ENCODE data around the gene STK32C. TPM values are rescaled to one million over a fixed set of nuclear protein-coding genes. Genes with fewer than 3 reads are reported as not detected.

Gene STK32C
- polyA plus RNA-seq, 1 donor from 2014 or later, result 23.2 TPM

GRCh38 chr10:132209978-132210530 is 97.7 kb downstream of the STK32C start:
- Histone ChIP-seq H3K27ac (ENCODE audit: low read length) (no peak overlapping the region), H3F3A (ENCODE audit: insufficient read depth, low read length, poor library complexity, severe bottlenecking) (no peaks in the 10 kb centered on the region), H4K20me1 (ENCODE audit: insufficient read depth) (no peaks in the 10 kb centered on the region), H3K9ac (ENCODE audit: low read length) (no peak overlapping the region), H3K9me2 (ENCODE audit: insufficient read depth, low read length) (no peaks in the 10 kb centered on the region), H3K36me3 (ENCODE audit: insufficient read depth, low read length) (no peaks in the 10 kb centered on the region), H3K4me2 (ENCODE audit: low read length) (no peak overlapping the region), H3K4me3 (ENCODE audit: low read length) (no peak overlapping the region), H3K79me2 (replicated peaks; ENCODE audit: insufficient read depth, low read length) (no peaks in the 10 kb centered on the region), H3K9me3 (ENCODE audit: low read length) (peaks cover 8% of the 10 kb centered on the region), H2AFZ (ENCODE audit: low read depth, low read length) (no peak overlapping the region), H3K27me3 (ENCODE audit: insufficient read depth, low read depth, low read length) (no peaks in the 10 kb centered on the region)
- no peak for TF ChIP-seq RAD21 (conservative IDR thresholded peaks at IDR 0.05)

- Histone ChIP-seq H3K27ac (ENCODE audit: low read length) (no peak overlapping the region), H3F3A (ENCODE audit: insufficient read depth, low read length, poor library complexity, severe bottlenecking) (no peaks in the 10 kb centered on the region), H3K9me2 (ENCODE audit: insufficient read depth, low read length) (no peaks in the 10 kb centered on the region), H3K9ac (ENCODE audit: low read length) (no peak overlapping the region), H3K27me3 (ENCODE audit: insufficient read depth, low read depth, low read length) (no peaks in the 10 kb centered on the region), H3K79me2 (replicated peaks; ENCODE audit: insufficient read depth, low read length) (no peaks in the 10 kb centered on the region), H3K36me3 (ENCODE audit: insufficient read depth, low read length) (no peaks in the 10 kb centered on the region), H4K20me1 (ENCODE audit: insufficient read depth) (no peaks in the 10 kb centered on the region), H3K4me3 (ENCODE audit: low read length) (no peak overlapping the region), H3K9me3 (ENCODE audit: low read length) (peaks cover 8% of the 10 kb centered on the region), H2AFZ (ENCODE audit: low read depth, low read length) (no peak overlapping the region), H3K4me2 (ENCODE audit: low read length) (no peak overlapping the region)
- TF ChIP-seq POLR2AphosphoS5 (IDR thresholded peaks at IDR 0.05) (no peak), TAF1 (IDR thresholded peaks at IDR 0.05; ENCODE audit: low read depth) (no peak), EZH2 (IDR thresholded peaks at IDR 0.05; ENCODE audit: borderline replicate concordance, insufficient read depth, low read length, poor library complexity, severe bottlenecking) (no peak)
Measured at GRCh38 chr10:132209130-132209529, 98.6 kb downstream of the STK32C start.

DNA sequence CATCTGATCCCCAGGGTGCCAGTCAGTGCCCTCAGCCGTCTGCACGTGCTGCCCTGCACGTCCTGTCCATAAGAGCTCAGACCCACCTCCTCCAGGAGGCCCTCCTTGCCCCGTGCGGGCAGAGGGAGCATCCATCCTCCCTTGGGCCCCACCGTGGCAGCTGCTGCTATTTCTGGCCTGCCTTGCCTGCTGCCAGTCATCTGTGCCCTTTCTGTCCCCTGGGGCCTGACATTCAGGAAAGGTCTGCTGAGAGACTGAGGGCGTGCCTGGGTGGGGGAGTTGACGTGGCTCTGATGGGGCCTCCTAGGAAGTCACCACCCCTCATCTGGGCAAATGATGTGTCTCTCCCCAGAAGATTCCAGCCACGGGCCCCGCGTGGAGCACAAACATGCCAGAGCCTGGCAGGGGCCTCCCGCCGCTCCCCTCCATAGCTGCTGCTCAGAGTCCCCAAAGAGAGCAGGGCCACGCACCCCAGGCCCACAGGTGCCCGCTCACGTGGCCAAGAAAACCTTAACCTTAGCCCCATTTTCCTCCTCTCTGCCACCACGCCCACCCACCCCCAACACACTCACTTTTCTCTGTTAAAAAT is 99.2 kb downstream of the STK32C start:
- no peak overlapping the region for H3K4me2 ChIP-seq (ENCODE audit: low read length)
- H3K27ac ChIP-seq (ENCODE audit: low read length), result no peak overlapping the region
- no peak overlapping the region for H3K9ac ChIP-seq (ENCODE audit: low read length)

More for the DNA sequence above, 99.2 kb downstream of the STK32C start:
- no peaks in the 10 kb centered on the region for H3K9me2 ChIP-seq (ENCODE audit: insufficient read depth, low read length)
- no peaks in the 10 kb centered on the region for H3K27me3 ChIP-seq (ENCODE audit: insufficient read depth, low read depth, low read length)
- no peaks in the 10 kb centered on the region for H4K20me1 ChIP-seq (ENCODE audit: insufficient read depth)
- TF ChIP-seq EP300 (conservative IDR thresholded peaks at IDR 0.05; ENCODE audit: poor library complexity, severe bottlenecking) (no peak), SMC3 (conservative IDR thresholded peaks at IDR 0.05; ENCODE audit: poor library complexity) (no peak), RAD21 (conservative IDR thresholded peaks at IDR 0.05) (no peak), CTCF (IDR thresholded peaks at IDR 0.05; ENCODE audit: poor library complexity, severe bottlenecking) (no peak)
- no peaks in the 10 kb centered on the region for H3K79me2 ChIP-seq (replicated peaks; ENCODE audit: insufficient read depth, low read length)
- H3K4me3 ChIP-seq (ENCODE audit: low read length), result no peak overlapping the region
- H3K9me3 ChIP-seq (ENCODE audit: low read length), result peaks cover 6% of the 10 kb centered on the region
- H3F3A ChIP-seq (ENCODE audit: insufficient read depth, low read length, poor library complexity, severe bottlenecking), result no peaks in the 10 kb centered on the region
- H3K36me3 ChIP-seq (ENCODE audit: insufficient read depth, low read length), result no peaks in the 10 kb centered on the region
- H2AFZ ChIP-seq (ENCODE audit: low read depth, low read length), result no peak overlapping the region

Measured in neural cell (in vitro differentiated cells).